ENCODE measurements around the gene ZNF324. TPM values are rescaled to one million over a fixed set of nuclear protein-coding genes. Genes with fewer than 3 reads are reported as not detected.

The ZNF324 gene
- total and polyA plus RNA-seq, 4 donors, result 2.3 to 8.4 (median 5.5) TPM

GRCh38 chr19:58439576-58440554 is 27.0 kb upstream of the ZNF324 start, which contains the start of gene ZNF132:
Gene ZNF132, minus strand, starts transcription at chr19:58440153. Its CDS starts 332 bp downstream, at chr19:58439821.
- H3K9ac ChIP-seq (ENCODE audit: low read depth in 1 of 2, low read length in 2 of 2), result peak within 1 kb of the TSS in 1 of 2 donors; percentile 6
- H3K27ac ChIP-seq (ENCODE audit: low read depth in 1 of 2, low read length in 2 of 2), result peak within 1 kb of the TSS; percentile 55 to 67
- H3K4me1 ChIP-seq (ENCODE audit: control insufficient read depth in 4 of 4, insufficient read depth in 4 of 4, low read length in 3 of 4), result peaks cover 2 to 8% (median 4%) of the 10 kb centered on the region in 4 donors
- TF ChIP-seq, protein P1, sequence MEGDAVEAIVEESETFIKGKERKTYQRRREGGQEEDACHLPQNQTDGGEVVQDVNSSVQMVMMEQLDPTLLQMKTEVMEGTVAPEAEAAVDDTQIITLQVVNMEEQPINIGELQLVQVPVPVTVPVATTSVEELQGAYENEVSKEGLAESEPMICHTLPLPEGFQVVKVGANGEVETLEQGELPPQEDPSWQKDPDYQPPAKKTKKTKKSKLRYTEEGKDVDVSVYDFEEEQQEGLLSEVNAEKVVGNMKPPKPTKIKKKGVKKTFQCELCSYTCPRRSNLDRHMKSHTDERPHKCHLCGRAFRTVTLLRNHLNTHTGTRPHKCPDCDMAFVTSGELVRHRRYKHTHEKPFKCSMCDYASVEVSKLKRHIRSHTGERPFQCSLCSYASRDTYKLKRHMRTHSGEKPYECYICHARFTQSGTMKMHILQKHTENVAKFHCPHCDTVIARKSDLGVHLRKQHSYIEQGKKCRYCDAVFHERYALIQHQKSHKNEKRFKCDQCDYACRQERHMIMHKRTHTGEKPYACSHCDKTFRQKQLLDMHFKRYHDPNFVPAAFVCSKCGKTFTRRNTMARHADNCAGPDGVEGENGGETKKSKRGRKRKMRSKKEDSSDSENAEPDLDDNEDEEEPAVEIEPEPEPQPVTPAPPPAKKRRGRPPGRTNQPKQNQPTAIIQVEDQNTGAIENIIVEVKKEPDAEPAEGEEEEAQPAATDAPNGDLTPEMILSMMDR (IDR thresholded peaks at IDR 0.05; ENCODE audit: low read depth, low read length, missing input control), result no peak
- TF ChIP-seq, protein P2, sequence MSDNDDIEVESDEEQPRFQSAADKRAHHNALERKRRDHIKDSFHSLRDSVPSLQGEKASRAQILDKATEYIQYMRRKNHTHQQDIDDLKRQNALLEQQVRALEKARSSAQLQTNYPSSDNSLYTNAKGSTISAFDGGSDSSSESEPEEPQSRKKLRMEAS (IDR thresholded peaks at IDR 0.05), result peak; percentile 69
- TF ChIP-seq ZBTB33 (IDR thresholded peaks at IDR 0.05) (peak; percentile 44), FOXA1 (IDR thresholded peaks at IDR 0.05) (no peak), TAF1 (conservative IDR thresholded peaks at IDR 0.05) (no peak), ATF3 (IDR thresholded peaks at IDR 0.05) (no peak), JUND (IDR thresholded peaks at IDR 0.05) (no peak), EGR1 (IDR thresholded peaks at IDR 0.05; ENCODE audit: low read depth in 2 of 2) (no peak), FOXA2 (IDR thresholded peaks at IDR 0.05) (no peak), SP1 (IDR thresholded peaks at IDR 0.05) (peak; percentile 68), GABPA (IDR thresholded peaks at IDR 0.05 in 1 of 2, conservative IDR thresholded peaks at IDR 0.05 in 1 of 2) (peak; percentile 80 to 96), NR2F2 (IDR thresholded peaks at IDR 0.05) (no peak), HNF4G (IDR thresholded peaks at IDR 0.05) (no peak), YY1 (IDR thresholded peaks at IDR 0.05) (peak; percentile 98), HNF4A (conservative IDR thresholded peaks at IDR 0.05) (no peak), RXRA (IDR thresholded peaks at IDR 0.05) (no peak), RAD21 (IDR thresholded peaks at IDR 0.05) (no peak)
- TF ChIP-seq, protein P3, sequence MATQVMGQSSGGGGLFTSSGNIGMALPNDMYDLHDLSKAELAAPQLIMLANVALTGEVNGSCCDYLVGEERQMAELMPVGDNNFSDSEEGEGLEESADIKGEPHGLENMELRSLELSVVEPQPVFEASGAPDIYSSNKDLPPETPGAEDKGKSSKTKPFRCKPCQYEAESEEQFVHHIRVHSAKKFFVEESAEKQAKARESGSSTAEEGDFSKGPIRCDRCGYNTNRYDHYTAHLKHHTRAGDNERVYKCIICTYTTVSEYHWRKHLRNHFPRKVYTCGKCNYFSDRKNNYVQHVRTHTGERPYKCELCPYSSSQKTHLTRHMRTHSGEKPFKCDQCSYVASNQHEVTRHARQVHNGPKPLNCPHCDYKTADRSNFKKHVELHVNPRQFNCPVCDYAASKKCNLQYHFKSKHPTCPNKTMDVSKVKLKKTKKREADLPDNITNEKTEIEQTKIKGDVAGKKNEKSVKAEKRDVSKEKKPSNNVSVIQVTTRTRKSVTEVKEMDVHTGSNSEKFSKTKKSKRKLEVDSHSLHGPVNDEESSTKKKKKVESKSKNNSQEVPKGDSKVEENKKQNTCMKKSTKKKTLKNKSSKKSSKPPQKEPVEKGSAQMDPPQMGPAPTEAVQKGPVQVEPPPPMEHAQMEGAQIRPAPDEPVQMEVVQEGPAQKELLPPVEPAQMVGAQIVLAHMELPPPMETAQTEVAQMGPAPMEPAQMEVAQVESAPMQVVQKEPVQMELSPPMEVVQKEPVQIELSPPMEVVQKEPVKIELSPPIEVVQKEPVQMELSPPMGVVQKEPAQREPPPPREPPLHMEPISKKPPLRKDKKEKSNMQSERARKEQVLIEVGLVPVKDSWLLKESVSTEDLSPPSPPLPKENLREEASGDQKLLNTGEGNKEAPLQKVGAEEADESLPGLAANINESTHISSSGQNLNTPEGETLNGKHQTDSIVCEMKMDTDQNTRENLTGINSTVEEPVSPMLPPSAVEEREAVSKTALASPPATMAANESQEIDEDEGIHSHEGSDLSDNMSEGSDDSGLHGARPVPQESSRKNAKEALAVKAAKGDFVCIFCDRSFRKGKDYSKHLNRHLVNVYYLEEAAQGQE (IDR thresholded peaks at IDR 0.05), result no peak
- H3K4me3 ChIP-seq (ENCODE audit: low read depth in 1 of 3, low read length in 3 of 3), result peak within 1 kb of the TSS; percentile 66 to 91 (median 81)
- WGBS, result 8% methylated on average over 59 of the region's 59 CpGs
- DNase-seq (ENCODE audit: low spot score), result peak; percentile 88
- H3K9me3 ChIP-seq (ENCODE audit: control insufficient read depth in 4 of 4, low read length in 3 of 4), result peaks cover 17 to 42% (median 28%) of the 10 kb centered on the region in 4 donors
- H3K27me3 ChIP-seq (ENCODE audit: control insufficient read depth in 4 of 4, insufficient read depth in 4 of 4, low read length in 3 of 4), result no peaks in the 10 kb centered on the region
- peaks cover 6 to 21% (median 11%) of the 10 kb centered on the region in 4 donors for H3K36me3 ChIP-seq (ENCODE audit: control insufficient read depth in 4 of 4, insufficient read depth in 3 of 4, low read depth in 1 of 4, low read length in 3 of 4)

Data from liver (tissue), 9 donors.